ENCODE data around the gene TERF2IP.

Gene TERF2IP

GRCh38 chr16:75640598-75640997, 7.0 kb upstream of the TERF2IP start:
- no peak for DNase-seq

GRCh38 chr16:75644240-75645012, 3.1 kb upstream of the TERF2IP start:
- DNase-seq, result no peak

GRCh38 chr16:75647112-75647491, 471 bp upstream of the TERF2IP start:
- no peak for DNase-seq

GRCh38 chr16:75648265-75649076, 898 bp downstream of the TERF2IP start:
- peak; percentile 47 to 69 for DNase-seq

- DNase-seq, result no peak
Measured at GRCh38 chr16:75653922-75654321, 6.3 kb downstream of the TERF2IP start.

- DNase-seq, result no peak
Measured at GRCh38 chr16:75658175-75658574, 10.6 kb downstream of the TERF2IP start.

- DNase-seq, result no peak
Measured at GRCh38 chr16:75660321-75660720, 12.7 kb downstream of the TERF2IP start.

GRCh38 chr16:75660726-75661302, 13.2 kb downstream of the TERF2IP start:
- DNase-seq, result no peak

GRCh38 chr16:75667503-75667902, 19.9 kb downstream of the TERF2IP start:
- DNase-seq, result no peak

- no peak for DNase-seq
Measured at GRCh38 chr16:75676909-75677308, 29.3 kb downstream of the TERF2IP start, which contains the start of gene CPHXL2. TSS of gene CPHXL2 (minus strand) at chr16:75677009. CDS start at chr16:75676999, 10 bp downstream.

GRCh38 chr16:75679366-75679765, 31.8 kb downstream of the TERF2IP start:
- DNase-seq, result no peak

- DNase-seq, result no peak
Measured at GRCh38 chr16:75682308-75682707, 34.7 kb downstream of the TERF2IP start.

GRCh38 chr16:75687361-75687760, 39.8 kb downstream of the TERF2IP start:
- DNase-seq, result no peak

- no peak for DNase-seq
Measured at GRCh38 chr16:75695708-75696107, 48.1 kb downstream of the TERF2IP start.

- DNase-seq, result no peak
Measured at GRCh38 chr16:75697571-75697970, 50.0 kb downstream of the TERF2IP start.

- DNase-seq, result no peak
Measured at GRCh38 chr16:75701361-75701760, 53.8 kb downstream of the TERF2IP start, which contains the start of gene DUXB. TSS of gene DUXB (minus strand) at chr16:75701461. CDS start at chr16:75701418, 43 bp downstream.

GRCh38 chr16:75702242-75702641, 54.7 kb downstream of the TERF2IP start:
- no peak for DNase-seq

- no peak for DNase-seq
Measured at GRCh38 chr16:75703306-75703705, 55.7 kb downstream of the TERF2IP start.

Measured in NCI-H2081 (cell line).